B cell (primary cell): Measurements from ENCODE around the gene ZMYND8. TPM values are rescaled to one million over a fixed set of nuclear protein-coding genes. Genes with fewer than 3 reads are reported as not detected.
"Not testable (repeated sequence)": the region's sequence is repeated elsewhere in the genome, so short reads cannot be mapped to it uniquely, and the experiment has no call there.

Experiments used
- ATAC-seq: fragments of 200-7000 bp; cut with Tn5 transposase; one replicate; pipeline ENCODE4 v1.10.0; 2021; ENCODE audit warnings: low read depth, mild to moderate bottlenecking, moderate number of reproducible peaks, moderate library complexity
- CTCF ChIA-PET: fragments of 350-600 bp; sonication (Branson Sonifier 250); formaldehyde crosslinking; loops from one replicate; lab custom pipeline; 2021; ENCODE audit warnings: antibody characterized with exemption, inconsistent platforms; lab: Charles Lee
- POLR2A ChIA-PET: fragments of 350-600 bp; sonication (Branson Sonifier 250); formaldehyde crosslinking; loops from one replicate; lab custom pipeline; 2021; ENCODE audit warnings: antibody characterized with exemption; lab: Charles Lee
- DNase-seq: peaks from one replicate; pipeline ENCODE4 v3.0.0; 2013
- H2AFZ ChIP-seq: 2 replicates; pipeline ENCODE4 v1.6.1; 2012; ENCODE audit warnings: mild to moderate bottlenecking, low read depth, low read length; ENCODE audit not compliant: insufficient read depth, poor library complexity, severe bottlenecking
- H3K27ac ChIP-seq, 2 donors: 1 replicate in 1 of 2; 2 replicates in 1 of 2; pipeline ENCODE4 v1.5.1; 2012 to 2013; ENCODE audit warnings: low read length in 2 of 2, mild to moderate bottlenecking in 2 of 2, moderate library complexity in 1 of 2
- H3K27me3 ChIP-seq, 4 experiments: fragments of 200-600 bp in 1 of 4; sonication (generic) in 1 of 4; replicated peaks in 1 of 4; 1 replicate in 2 of 4; 2 replicates in 2 of 4; pipeline versions ENCODE4 v1.6.1 to v1.7.0; 2013 to 2016; ENCODE audit warnings: low read length in 3 of 4, mild to moderate bottlenecking in 2 of 4, mixed read lengths in 1 of 4, moderate library complexity in 1 of 4; ENCODE audit not compliant: insufficient read depth in 4 of 4, control insufficient read depth in 3 of 4; ENCODE audit errors: control extremely low read depth in 1 of 4
- H3K36me3 ChIP-seq, 2 experiments: replicated peaks in 1 of 2; 1 replicate in 1 of 2; 2 replicates in 1 of 2; pipeline versions ENCODE4 v1.6.1 to v1.7.1; 2013; ENCODE audit warnings: low read length in 1 of 2; ENCODE audit not compliant: insufficient read depth in 2 of 2, control insufficient read depth in 1 of 2; ENCODE audit errors: control extremely low read depth in 1 of 2, extremely low read depth in 1 of 2
- H3K4me1 ChIP-seq, 2 donors: fragments of 200-600 bp in 1 of 2; sonication (generic) in 1 of 2; 1 replicate in 1 of 2; 2 replicates in 1 of 2; pipeline versions ENCODE4 v1.5.1 to v1.6.1; 2013 to 2017; ENCODE audit warnings: low read length in 2 of 2; ENCODE audit not compliant: control insufficient read depth in 2 of 2, insufficient read depth in 2 of 2
- H3K4me2 ChIP-seq: replicated peaks from 2 replicates; pipeline ENCODE3; 2012; ENCODE audit warnings: mild to moderate bottlenecking, low read depth, low read length; ENCODE audit not compliant: poor library complexity, severe bottlenecking
- H3K4me3 ChIP-seq, 5 experiments: fragments of 200-600 bp in 1 of 5; sonication (generic) in 1 of 5; 1 replicate in 3 of 5; 2 replicates in 2 of 5; pipeline versions ENCODE4 v1.5.1 to v1.7.0; 2011 to 2016; ENCODE audit warnings: low read length in 4 of 5, mild to moderate bottlenecking in 4 of 5, low read depth in 2 of 5, control low read depth in 1 of 5, moderate library complexity in 1 of 5; ENCODE audit not compliant: insufficient read depth in 1 of 5; ENCODE audit errors: control extremely low read depth in 1 of 5, extremely low read depth in 1 of 5
- H3K79me2 ChIP-seq: fragments of 200-600 bp; sonication (generic); one replicate; pipeline ENCODE4 v1.6.0; 2016; ENCODE audit warnings: low read length; ENCODE audit not compliant: control insufficient read depth, insufficient read depth
- H3K9ac ChIP-seq: fragments of 200-600 bp; sonication (generic); 2 replicates; pipeline ENCODE4 v1.6.1; 2017; ENCODE audit warnings: mild to moderate bottlenecking, low read length, moderate library complexity
- H3K9me3 ChIP-seq, 3 donors: one replicate each; pipeline versions ENCODE4 v1.6.1 to v1.7.1; 2013; ENCODE audit warnings: low read length in 2 of 3; ENCODE audit not compliant: control insufficient read depth in 2 of 3, insufficient read depth in 1 of 3; ENCODE audit errors: control extremely low read depth in 1 of 3
- H4K20me1 ChIP-seq: 2 replicates; pipeline ENCODE4 v1.6.0; 2012; ENCODE audit warnings: mild to moderate bottlenecking, low read length; ENCODE audit not compliant: insufficient read depth, control insufficient read depth, poor library complexity, severe bottlenecking
- H3K27ac Mint-ChIP-seq: one replicate; pipeline ENCODE4 v1.8.0; 2021; ENCODE audit warnings: mixed read lengths
- H3K27me3 Mint-ChIP-seq: one replicate; pipeline ENCODE4 v1.8.0; 2021; ENCODE audit warnings: mixed read lengths
- H3K4me1 Mint-ChIP-seq: one replicate; pipeline ENCODE4 v1.8.0; 2021; ENCODE audit warnings: mixed read lengths
- H3K4me3 Mint-ChIP-seq: one replicate; pipeline ENCODE4 v1.8.0; 2021; ENCODE audit warnings: mixed read lengths
- H3K9me3 Mint-ChIP-seq: one replicate; pipeline ENCODE4 v1.8.0; 2022; ENCODE audit warnings: mixed read lengths; ENCODE audit not compliant: insufficient read depth
- WGBS: methylation state at CpG from one replicate; pipeline ENCODE4 v1.1.5; 2013; ENCODE audit warnings: missing lambda C conversion rate; ENCODE audit not compliant: insufficient coverage; 5-methylcytosine and 5-hydroxymethylcytosine counted together
- intact Hi-C: fragments of 100-400 bp; cut with micrococcal nuclease; formaldehyde crosslinking; loops from one replicate; pipeline ENCODE4 v1.10.0; 2022
- polyA plus RNA-seq: library from polyadenylated mRNA; depleted of rRNA; stranded (reverse); fragments of >200 nt; gene quantifications from 2 replicates; pipeline ENCODE4 v1.2.3, GENCODE V29; 2012
- total RNA-seq, 2 donors: library from RNA; stranded (reverse); fragments of 120-200 nt in 1 of 2; gene quantifications; 1 replicate in 1 of 2; 2 replicates in 1 of 2; pipeline versions ENCODE4 v1.2.3 to v1.2.4, GENCODE V29; 2013 to 2022

Gene ZMYND8
- total and polyA plus RNA-seq, 2 donors (not counting 1 experiment from before 2014, with no cell fraction given): 20.3 to 67.2 TPM

- H2AFZ ChIP-seq, H3K27me3 ChIP-seq, intact Hi-C loops, H3K79me2 ChIP-seq, DNase-seq, H3K27ac Mint-ChIP-seq, POLR2A ChIA-PET, H3K4me1 ChIP-seq, H3K9me3 ChIP-seq, H3K27me3 Mint-ChIP-seq, CTCF ChIA-PET, H3K27ac ChIP-seq, H3K36me3 ChIP-seq, H4K20me1 ChIP-seq, H3K4me1 Mint-ChIP-seq, H3K9me3 Mint-ChIP-seq, H3K4me3 Mint-ChIP-seq, ATAC-seq, H3K4me2 ChIP-seq, H3K9ac ChIP-seq, H3K4me3 ChIP-seq: not testable (repeated sequence)
- WGBS: 94% methylated on average over 6 of the region's 7 CpGs
These were observed 19.7 kb upstream of the ZMYND8 start for GRCh38 chr20:47376096-47376643.

GRCh38 chr20:47374121-47374520 is 17.6 kb upstream of the ZMYND8 start:
- H3K4me2 ChIP-seq, H3K27ac ChIP-seq, DNase-seq, H3K9me3 ChIP-seq, H3K4me1 ChIP-seq, H3K4me3 ChIP-seq, H3K9me3 Mint-ChIP-seq, H3K4me1 Mint-ChIP-seq, H3K27me3 ChIP-seq, H3K79me2 ChIP-seq, H3K36me3 ChIP-seq, H4K20me1 ChIP-seq, H3K27ac Mint-ChIP-seq, H2AFZ ChIP-seq, H3K4me3 Mint-ChIP-seq, H3K27me3 Mint-ChIP-seq, ATAC-seq, H3K9ac ChIP-seq: not testable (repeated sequence)
- intact Hi-C loops: loop anchor here (5.0 kb wide), 1 partner anchor 42 kb away; no protein-coding TSS in a partner anchor
- ChIA-PET POLR2A (interaction anchor here (0.6 to 0.7 kb wide), 3 partner anchors 15 to 71 kb away, joined by 3 to 4 read pairs (median 3); no protein-coding TSS in a partner anchor), CTCF (interaction anchor here (2.6 kb wide), 1 partner anchor 9 kb away, joined by 16 read pairs; no protein-coding TSS in a partner anchor)
- 96% methylated on average over 7 of the region's 8 CpGs for WGBS
